IMR-90 (cell line): ENCODE data around the gene ARL9. TPM values are rescaled to one million over a fixed set of nuclear protein-coding genes. Genes with fewer than 3 reads are reported as not detected.
A peak's percentile ranks its signal among the peaks of the same experiment; 100 is the strongest.

Experiments
- ATAC-seq: fragments of 200-7000 bp; cut with Tn5 transposase; 2 replicates; pipeline ENCODE4 v1.9.1; 2020; ENCODE audit warnings: low read depth, mild to moderate bottlenecking, moderate library complexity
- BruUV-seq: library from RNA; stranded (reverse); fragments of 400-500 nt; replicated peaks from 2 replicates; lab custom pipeline; 2021; lab: Mats Ljungman, UMichigan
- CTCF ChIA-PET: fragments of 300-600 bp; formaldehyde crosslinking; extraction: SDS; loops from one replicate; lab custom pipeline; 2021; ENCODE audit warnings: antibody characterized with exemption; lab: Yijun Ruan, JAX
- POLR2A ChIA-PET: fragments of 300-600 bp; sonication (Branson Sonifier 250); formaldehyde crosslinking; loops from one replicate; lab custom pipeline; 2022; ENCODE audit warnings: antibody characterized with exemption; ENCODE audit not compliant: unreplicated experiment; lab: Charles Lee
- DNase-seq: peaks from one replicate; pipeline ENCODE4 v3.0.0; 2013
- H2AFZ ChIP-seq: replicated peaks from 2 replicates; pipeline ENCODE3; 2013; ENCODE audit warnings: low read length, mild to moderate bottlenecking; ENCODE audit not compliant: poor library complexity
- H2AK5ac ChIP-seq: 2 replicates; pipeline ENCODE4 v1.6.1; 2013; ENCODE audit warnings: low read depth, low read length, inconsistent platforms
- H2AK9ac ChIP-seq: replicated peaks from 2 replicates; pipeline ENCODE3; 2013; ENCODE audit warnings: mild to moderate bottlenecking, low read depth, low read length, moderate library complexity; ENCODE audit not compliant: poor library complexity
- H2BK120ac ChIP-seq: 2 replicates; pipeline ENCODE4 v1.6.1; 2013; ENCODE audit warnings: low read depth, low read length, inconsistent platforms
- H2BK15ac ChIP-seq: 3 replicates; pipeline ENCODE4 v1.6.1; 2013; ENCODE audit warnings: low read depth, low read length, inconsistent platforms
- H2BK20ac ChIP-seq: 2 replicates; pipeline ENCODE4 v1.6.1; 2013; ENCODE audit warnings: low read depth, mild to moderate bottlenecking, inconsistent platforms, low read length, moderate library complexity
- H2BK5ac ChIP-seq: 2 replicates; pipeline ENCODE4 v1.6.1; 2013; ENCODE audit warnings: mild to moderate bottlenecking, low read depth, low read length, inconsistent platforms; ENCODE audit not compliant: poor library complexity, severe bottlenecking
- H3K14ac ChIP-seq: replicated peaks from 2 replicates; pipeline ENCODE4 v1.6.1; 2013; ENCODE audit warnings: low read depth, low read length, inconsistent platforms
- H3K18ac ChIP-seq: 2 replicates; pipeline ENCODE4 v1.6.1; 2013; ENCODE audit warnings: low read depth, low read length, control low read depth
- H3K23ac ChIP-seq: 2 replicates; pipeline ENCODE4 v1.6.1; 2013; ENCODE audit warnings: low read depth, low read length, inconsistent platforms
- H3K27ac ChIP-seq: 2 replicates; pipeline ENCODE4 v1.5.1; 2013; ENCODE audit warnings: mild to moderate bottlenecking, control low read depth, low read length; ENCODE audit not compliant: insufficient read depth
- H3K27me3 ChIP-seq: 2 replicates; pipeline ENCODE4 v1.6.1; 2013; ENCODE audit warnings: low read length; ENCODE audit not compliant: control insufficient read depth, insufficient read depth
- H3K36me3 ChIP-seq: 2 replicates; pipeline ENCODE4 v1.6.1; 2013; ENCODE audit warnings: low read length, mixed read lengths; ENCODE audit not compliant: control insufficient read depth, insufficient read depth
- H3K4ac ChIP-seq: 2 replicates; pipeline ENCODE4 v1.6.1; 2013; ENCODE audit warnings: low read depth, low read length, inconsistent platforms
- H3K4me1 ChIP-seq: 2 replicates; pipeline ENCODE4 v1.6.1; 2013; ENCODE audit warnings: low read length, mixed read lengths; ENCODE audit not compliant: control insufficient read depth, insufficient read depth
- H3K4me2 ChIP-seq: 2 replicates; pipeline ENCODE4 v1.6.1; 2013; ENCODE audit warnings: low read depth, mild to moderate bottlenecking, control low read depth, low read length, moderate library complexity
- H3K4me3 ChIP-seq: 2 replicates; pipeline ENCODE4 v1.5.1; 2013; ENCODE audit warnings: low read depth, mild to moderate bottlenecking, control low read depth, low read length, moderate library complexity; ENCODE audit not compliant: insufficient read depth
- H3K56ac ChIP-seq: 2 replicates; pipeline ENCODE4 v1.6.1; 2013; ENCODE audit warnings: low read length, inconsistent platforms; ENCODE audit not compliant: insufficient read depth; ENCODE audit errors: extremely low read depth
- H3K79me1 ChIP-seq, 2 experiments: 2 replicates each; pipeline ENCODE4 v1.6.1; 2013; ENCODE audit warnings: low read length in 2 of 2, inconsistent platforms in 1 of 2, low read depth in 1 of 2
- H3K9ac ChIP-seq: 2 replicates; pipeline ENCODE4 v1.6.1; 2013; ENCODE audit warnings: low read depth, low read length, control low read depth
- H3K9me1 ChIP-seq: 2 replicates; pipeline ENCODE4 v1.6.1; 2013; ENCODE audit warnings: low read length, inconsistent platforms; ENCODE audit not compliant: insufficient read depth
- H3K9me3 ChIP-seq: 2 replicates; pipeline ENCODE4 v1.6.1; 2013; ENCODE audit warnings: low read length; ENCODE audit not compliant: control insufficient read depth, insufficient read depth
- H4K20me1 ChIP-seq: 2 replicates; pipeline ENCODE4 v1.6.1; 2013; ENCODE audit warnings: low read length, inconsistent platforms; ENCODE audit not compliant: insufficient read depth
- H4K5ac ChIP-seq: 2 replicates; pipeline ENCODE4 v1.6.1; 2013; ENCODE audit warnings: mild to moderate bottlenecking, low read depth, low read length, control low read depth
- H4K8ac ChIP-seq, 2 experiments: 2 replicates each; pipeline ENCODE4 v1.6.1; 2013; ENCODE audit warnings: low read depth in 2 of 2, low read length in 2 of 2, control low read depth in 1 of 2, inconsistent platforms in 1 of 2
- H4K91ac ChIP-seq: 2 replicates; pipeline ENCODE4 v1.6.1; 2013; ENCODE audit warnings: low read depth, low read length, inconsistent platforms; ENCODE audit not compliant: insufficient read depth
- BHLHE40 ChIP-seq: fragments of 150-350 bp; IDR thresholded peaks from 2 replicates; pipeline ENCODE4 v1.6.1; 2016; ENCODE audit warnings: mild to moderate bottlenecking, low read depth, low read length
- CHD1 ChIP-seq: IDR thresholded peaks from 2 replicates; pipeline ENCODE4 v1.6.1; 2012; ENCODE audit warnings: low read depth, low read length, improper control_type of control experiment
- MAFK ChIP-seq: IDR thresholded peaks from 2 replicates; pipeline ENCODE4 v1.6.1; 2012; ENCODE audit warnings: low read depth, low read length, improper control_type of control experiment
- MAZ ChIP-seq: IDR thresholded peaks from 2 replicates; pipeline ENCODE4 v1.6.1; 2012; ENCODE audit warnings: low read depth, mild to moderate bottlenecking, low read length, improper control_type of control experiment, moderate library complexity, borderline replicate concordance
- POLR2A ChIP-seq: IDR thresholded peaks from 2 replicates; pipeline ENCODE4 v1.6.1; 2012; ENCODE audit warnings: mild to moderate bottlenecking, low read depth, low read length
- RAD21 ChIP-seq: IDR thresholded peaks from 2 replicates; pipeline ENCODE4 v1.6.1; 2012; ENCODE audit warnings: low read length, improper control_type of control experiment
- WGBS, 2 experiments: methylation state at CpG; one replicate each; pipeline versions ENCODE4 v1.1.5 to v1.1.7; 2013; ENCODE audit warnings: missing lambda C conversion rate in 2 of 2; ENCODE audit not compliant: insufficient read length in 1 of 2; ENCODE audit errors: extremely low coverage in 2 of 2; 5-methylcytosine and 5-hydroxymethylcytosine counted together
- dilution Hi-C: fragments of 300-500 bp; cut with HindIII; formaldehyde crosslinking; loops from one replicate; pipeline ENCODE4 v1.14.3; 2018; ENCODE audit warnings: low sequenced_read_pairs; ENCODE audit not compliant: unreplicated experiment
- in situ Hi-C: fragments of 300-500 bp; cut with MboI; formaldehyde crosslinking; loops from 3 replicates; pipeline ENCODE4 v1.14.3; 2019; ENCODE audit warnings: low sequenced_read_pairs, inconsistent platforms, mixed read lengths
- intact Hi-C: fragments of 100-400 bp; cut with micrococcal nuclease; formaldehyde crosslinking; loops from 2 replicates; pipeline ENCODE4 v1.10.0; 2022
- polyA plus RNA-seq, 3 experiments: library from polyadenylated mRNA; depleted of rRNA; stranded (reverse); fragments of >200 nt; gene quantifications; 2 replicates each; pipeline ENCODE4 v1.2.3, GENCODE V29; 2012; ENCODE audit warnings: low replicate concordance in 1 of 3
- total RNA-seq: library from RNA; depleted of rRNA; stranded (reverse); fragments of >200 nt; gene quantifications from 2 replicates; pipeline ENCODE4 v1.2.3, GENCODE V29; 2012
- TF ChIP-seq, protein P1 (sequence below): conservative IDR thresholded peaks from 2 replicates; pipeline ENCODE4 v1.5.1; 2012; ENCODE audit warnings: mild to moderate bottlenecking, low read depth, low read length, improper control_type of control experiment
- TF ChIP-seq, protein P2 (sequence below): fragments of 150-350 bp; IDR thresholded peaks from 2 replicates; pipeline ENCODE4 v1.6.1; 2016; ENCODE audit warnings: low read depth, mild to moderate bottlenecking, low read length, moderate library complexity, borderline replicate concordance

The ARL9 gene
- total and polyA plus RNA-seq, 2 of the 4 experiments (the other 2 are of a cell fraction), result 0.18 to 0.51 TPM

DNA sequence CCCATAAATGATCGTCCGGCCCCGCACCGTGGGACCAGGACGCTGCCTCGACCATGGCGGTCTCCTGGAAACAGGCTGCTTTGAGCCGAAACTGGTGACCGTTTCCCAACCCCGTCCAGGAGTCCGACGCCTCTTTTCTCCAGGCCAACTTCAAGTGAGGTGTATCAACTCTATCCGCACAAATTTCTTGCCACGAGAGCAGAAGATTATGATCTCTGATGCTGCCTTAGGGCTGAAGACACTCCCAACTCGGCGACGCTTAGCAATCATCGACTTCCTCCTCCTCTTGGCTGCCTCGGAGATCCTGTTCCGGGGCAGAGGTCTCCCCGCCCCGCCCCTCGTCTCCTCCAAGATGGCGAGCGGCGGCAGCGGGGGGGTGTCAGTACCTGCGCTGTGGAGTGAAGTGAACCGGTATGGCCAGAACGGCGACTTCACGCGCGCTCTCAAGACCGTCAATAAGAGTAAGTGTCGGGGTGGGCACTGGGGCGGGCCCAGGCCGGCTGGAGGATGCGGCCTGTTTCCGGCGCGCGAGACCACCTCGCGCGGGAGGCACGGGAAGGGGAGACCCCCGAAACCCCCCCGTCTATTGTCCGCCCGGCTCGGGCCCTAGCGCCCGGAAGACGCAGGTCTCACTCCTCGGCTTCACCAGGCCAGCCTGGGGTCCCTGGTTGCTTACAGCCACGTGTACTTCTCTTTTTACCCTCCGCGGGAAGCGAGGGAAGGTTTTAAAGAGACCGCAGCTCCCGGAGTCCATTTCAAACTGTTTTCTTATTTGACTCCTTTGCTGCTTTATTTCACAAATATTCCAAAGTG, 38.1 kb upstream of the ARL9 start, which contains the start of gene SRP72 (continued):
- TF ChIP-seq MAZ (peak; percentile 77; the same call in 1 of the 2 replicates), CHD1 (peak; percentile 86), POLR2A (peak; percentile 95), MAFK (no peak)

DNA sequence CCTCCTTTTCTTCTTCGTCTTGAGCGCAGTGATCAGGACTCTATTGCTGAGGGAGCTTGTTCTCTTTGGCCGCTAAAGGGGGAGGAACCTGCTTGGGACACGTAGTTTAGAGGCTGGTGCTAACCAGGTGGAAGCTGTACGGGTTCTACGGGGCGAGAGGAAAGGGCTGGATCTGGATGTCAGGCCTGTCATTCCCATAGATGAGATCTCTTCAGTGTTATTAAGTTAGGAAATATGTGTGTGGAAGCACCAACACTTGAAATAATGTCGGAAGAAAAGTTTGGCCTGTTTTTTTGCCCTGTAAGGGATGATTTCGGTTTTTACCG, 37.5 kb upstream of the ARL9 start:
- Histone ChIP-seq H3K56ac (peak overlapping the region; percentile 73), H4K20me1 (peaks cover 9% of the 10 kb centered on the region; the same call in 1 of the 2 replicates), H3K27me3 (no peaks in the 10 kb centered on the region), H3K18ac (no peak overlapping the region), H2BK20ac (no peak overlapping the region), H3K9ac (peak overlapping the region; percentile 83), H2AK5ac (no peak overlapping the region), H2BK120ac (no peak overlapping the region), H4K8ac (peak overlapping the region; percentile 87 to 95; a peak in 3 of 4 replicates), H3K9me1 (peaks cover 10% of the 10 kb centered on the region; the same call in 1 of the 2 replicates), H2BK5ac (peak overlapping the region; percentile 69), H2AFZ (peak overlapping the region; percentile 84), H2BK15ac (no peak overlapping the region), H3K4ac (peak overlapping the region; percentile 56), H3K79me1 (peaks cover 27 to 46% of the 10 kb centered on the region in 2 experiments), H3K36me3 (peaks cover 8% of the 10 kb centered on the region), H3K9me3 (no peaks in the 10 kb centered on the region), H3K4me2 (peak overlapping the region; percentile 76), H3K23ac (peak overlapping the region; percentile 52), H3K4me1 (peaks cover 6% of the 10 kb centered on the region), H4K91ac (peak overlapping the region; percentile 56), H3K27ac (peak overlapping the region; percentile 90), H4K5ac (no peak overlapping the region), H2AK9ac (peak overlapping the region; percentile 66), H3K4me3 (peak overlapping the region; percentile 98), H3K14ac (peak overlapping the region; percentile 47)
- WGBS, 2 experiments, result 7% methylated on average over 5 of the region's 10 CpGs; no CpG with 5 or more reads in 1 of the 2 experiments
- dilution Hi-C loops, result no loop called here
- in situ Hi-C loops, result no loop called here
- no TSS peak for BruUV-seq
- no peak for TF ChIP-seq BHLHE40
- TF ChIP-seq, protein P1, sequence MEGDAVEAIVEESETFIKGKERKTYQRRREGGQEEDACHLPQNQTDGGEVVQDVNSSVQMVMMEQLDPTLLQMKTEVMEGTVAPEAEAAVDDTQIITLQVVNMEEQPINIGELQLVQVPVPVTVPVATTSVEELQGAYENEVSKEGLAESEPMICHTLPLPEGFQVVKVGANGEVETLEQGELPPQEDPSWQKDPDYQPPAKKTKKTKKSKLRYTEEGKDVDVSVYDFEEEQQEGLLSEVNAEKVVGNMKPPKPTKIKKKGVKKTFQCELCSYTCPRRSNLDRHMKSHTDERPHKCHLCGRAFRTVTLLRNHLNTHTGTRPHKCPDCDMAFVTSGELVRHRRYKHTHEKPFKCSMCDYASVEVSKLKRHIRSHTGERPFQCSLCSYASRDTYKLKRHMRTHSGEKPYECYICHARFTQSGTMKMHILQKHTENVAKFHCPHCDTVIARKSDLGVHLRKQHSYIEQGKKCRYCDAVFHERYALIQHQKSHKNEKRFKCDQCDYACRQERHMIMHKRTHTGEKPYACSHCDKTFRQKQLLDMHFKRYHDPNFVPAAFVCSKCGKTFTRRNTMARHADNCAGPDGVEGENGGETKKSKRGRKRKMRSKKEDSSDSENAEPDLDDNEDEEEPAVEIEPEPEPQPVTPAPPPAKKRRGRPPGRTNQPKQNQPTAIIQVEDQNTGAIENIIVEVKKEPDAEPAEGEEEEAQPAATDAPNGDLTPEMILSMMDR, result no peak
- TF ChIP-seq RAD21, result no peak
- TF ChIP-seq, protein P2, sequence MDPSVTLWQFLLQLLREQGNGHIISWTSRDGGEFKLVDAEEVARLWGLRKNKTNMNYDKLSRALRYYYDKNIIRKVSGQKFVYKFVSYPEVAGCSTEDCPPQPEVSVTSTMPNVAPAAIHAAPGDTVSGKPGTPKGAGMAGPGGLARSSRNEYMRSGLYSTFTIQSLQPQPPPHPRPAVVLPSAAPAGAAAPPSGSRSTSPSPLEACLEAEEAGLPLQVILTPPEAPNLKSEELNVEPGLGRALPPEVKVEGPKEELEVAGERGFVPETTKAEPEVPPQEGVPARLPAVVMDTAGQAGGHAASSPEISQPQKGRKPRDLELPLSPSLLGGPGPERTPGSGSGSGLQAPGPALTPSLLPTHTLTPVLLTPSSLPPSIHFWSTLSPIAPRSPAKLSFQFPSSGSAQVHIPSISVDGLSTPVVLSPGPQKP, result no peak
- ATAC-seq (peak; percentile 24), DNase-seq (peak; percentile 35)
- ChIA-PET CTCF (interaction anchor here (0.7 to 1.4 kb wide), 3 partner anchors 9 to 77 kb away, joined by 3 read pairs; no protein-coding TSS in a partner anchor), POLR2A (no interaction called here)
- intact Hi-C loops, result no loop called here
